GM23338 (cell line): ENCODE measurements around the gene CKM. TPM values are rescaled to one million over a fixed set of nuclear protein-coding genes. Genes with fewer than 3 reads are reported as not detected.

Experiments
- ATAC-seq: fragments of 200-7000 bp; cut with Tn5 transposase; 3 replicates; pipeline ENCODE4 v1.9.1; 2020
- DNase-seq: peaks from one replicate; pipeline ENCODE4 v3.0.0-alpha.2; 2015; ENCODE audit warnings: low spot score
- H2AFZ ChIP-seq: fragments of 200-600 bp; sonication (generic); 2 replicates; pipeline ENCODE4 v1.8.0; 2016; ENCODE audit warnings: antibody characterized with exemption, mild to moderate bottlenecking, moderate library complexity
- H3F3A ChIP-seq: fragments of 200-600 bp; sonication (generic); replicated peaks from 2 replicates; pipeline ENCODE4 v1.8.0; 2017; ENCODE audit warnings: antibody characterized with exemption, mixed run types, low read depth
- H3K27ac ChIP-seq: fragments of 200-600 bp; sonication (generic); 2 replicates; pipeline ENCODE4 v1.6.1; 2016; ENCODE audit warnings: low read depth
- H3K27me3 ChIP-seq: fragments of 200-600 bp; sonication (generic); 2 replicates; pipeline ENCODE4 v1.8.0; 2016; ENCODE audit warnings: mild to moderate bottlenecking, mixed run types, moderate library complexity; ENCODE audit not compliant: insufficient read depth
- H3K36me3 ChIP-seq: fragments of 200-600 bp; sonication (generic); 2 replicates; pipeline ENCODE4 v1.8.0; 2016; ENCODE audit warnings: mild to moderate bottlenecking; ENCODE audit not compliant: insufficient read depth
- H3K4me1 ChIP-seq: fragments of 200-600 bp; sonication (generic); 2 replicates; pipeline ENCODE4 v1.8.0; 2016; ENCODE audit warnings: mild to moderate bottlenecking, moderate library complexity; ENCODE audit not compliant: insufficient read depth
- H3K4me2 ChIP-seq: fragments of 200-600 bp; sonication (generic); 2 replicates; pipeline ENCODE4 v1.7.1; 2017; ENCODE audit warnings: mixed run types
- H3K4me3 ChIP-seq: fragments of 200-600 bp; sonication (generic); 2 replicates; pipeline ENCODE4 v1.6.1; 2016; ENCODE audit warnings: mixed run types
- H3K79me2 ChIP-seq: fragments of 200-600 bp; sonication (generic); replicated peaks from 2 replicates; pipeline ENCODE4 v1.8.0; 2017; ENCODE audit warnings: mild to moderate bottlenecking; ENCODE audit not compliant: insufficient read depth
- H3K9me2 ChIP-seq: fragments of 200-600 bp; sonication (generic); 2 replicates; pipeline ENCODE4 v1.8.0; 2017; ENCODE audit not compliant: insufficient read depth
- H4K20me1 ChIP-seq: fragments of 200-600 bp; sonication (generic); replicated peaks from 2 replicates; pipeline ENCODE4 v1.8.0; 2017; ENCODE audit warnings: mild to moderate bottlenecking; ENCODE audit not compliant: insufficient read depth
- H3K27ac Mint-ChIP-seq: 2 replicates; pipeline ENCODE4 v1.8.0; 2020; ENCODE audit warnings: inconsistent platforms, mild to moderate bottlenecking, moderate library complexity, mixed read lengths
- H3K27me3 Mint-ChIP-seq: 3 replicates; pipeline ENCODE4 v1.8.0; 2022; ENCODE audit warnings: low read depth, mild to moderate bottlenecking, moderate library complexity, mixed read lengths, inconsistent platforms; ENCODE audit not compliant: insufficient read depth, poor library complexity
- H3K36me3 Mint-ChIP-seq: 3 replicates; pipeline ENCODE4 v1.8.0; 2021; ENCODE audit warnings: low read depth, mild to moderate bottlenecking, inconsistent platforms, moderate library complexity, mixed read lengths
- H3K4me1 Mint-ChIP-seq: 3 replicates; pipeline ENCODE4 v1.8.0; 2020; ENCODE audit warnings: mild to moderate bottlenecking, inconsistent platforms, mixed read lengths
- H3K4me3 Mint-ChIP-seq: 3 replicates; pipeline ENCODE4 v1.8.0; 2021; ENCODE audit warnings: moderate library complexity, mild to moderate bottlenecking, inconsistent platforms, mixed read lengths
- H3K9me3 Mint-ChIP-seq: 3 replicates; pipeline ENCODE4 v1.8.0; 2020; ENCODE audit warnings: moderate library complexity, mild to moderate bottlenecking, inconsistent platforms, mixed read lengths
- CTCF ChIP-seq, 2 experiments: fragments of 200-600 bp in 1 of 2; sonication (generic) in 1 of 2; conservative IDR thresholded peaks; 2 replicates each; pipeline versions ENCODE4 v1.5.1 to v1.6.1; 2016 to 2017; ENCODE audit warnings: antibody characterized with exemption in 2 of 2, low read depth in 2 of 2, mild to moderate bottlenecking in 2 of 2, moderate library complexity in 1 of 2
- EZH2 ChIP-seq: fragments of 200-600 bp; sonication (generic); IDR thresholded peaks from one replicate; pipeline ENCODE4 v1.8.0; 2017; ENCODE audit warnings: antibody characterized with exemption, mild to moderate bottlenecking, low read depth; ENCODE audit not compliant: unreplicated experiment
- STAT1 ChIP-seq: IDR thresholded peaks from one replicate; pipeline ENCODE4 v1.6.1; 2016; ENCODE audit warnings: antibody characterized with exemption; ENCODE audit not compliant: unreplicated experiment
- polyA plus RNA-seq: library from polyadenylated mRNA; unstranded; fragments of >200 nt; fragmentation: Nextera tagmentation; extraction: Ambion mirVana; gene quantifications from 2 replicates; pipeline ENCODE4 v1.2.1, GENCODE V29; 2016
- total RNA-seq: library from RNA; depleted of rRNA; stranded (reverse); fragments of >200 nt; shearing (Covaris generic); gene quantifications from 2 replicates; pipeline ENCODE4 v1.2.3, GENCODE V29; 2014; rRNA removed
- TF ChIP-seq, protein P1 (sequence below): IDR thresholded peaks from 2 replicates; pipeline ENCODE4 v1.6.1; 2016; ENCODE audit warnings: antibody characterized with exemption

CKM gene
- total and polyA plus RNA-seq, 2 experiments from 2014 or later: not detected

GRCh38 chr19:45258862-45259261, 63.8 kb downstream of the CKM start (continued):
- TF ChIP-seq, protein P1, sequence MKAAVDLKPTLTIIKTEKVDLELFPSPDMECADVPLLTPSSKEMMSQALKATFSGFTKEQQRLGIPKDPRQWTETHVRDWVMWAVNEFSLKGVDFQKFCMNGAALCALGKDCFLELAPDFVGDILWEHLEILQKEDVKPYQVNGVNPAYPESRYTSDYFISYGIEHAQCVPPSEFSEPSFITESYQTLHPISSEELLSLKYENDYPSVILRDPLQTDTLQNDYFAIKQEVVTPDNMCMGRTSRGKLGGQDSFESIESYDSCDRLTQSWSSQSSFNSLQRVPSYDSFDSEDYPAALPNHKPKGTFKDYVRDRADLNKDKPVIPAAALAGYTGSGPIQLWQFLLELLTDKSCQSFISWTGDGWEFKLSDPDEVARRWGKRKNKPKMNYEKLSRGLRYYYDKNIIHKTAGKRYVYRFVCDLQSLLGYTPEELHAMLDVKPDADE: no peak
- no peak for TF ChIP-seq STAT1

GRCh38 chr19:45256836-45257235, 65.8 kb downstream of the CKM start:
- Histone ChIP-seq H3K36me3 (no peaks in the 10 kb centered on the region), H3K9me2 (no peaks in the 10 kb centered on the region), H3K4me2 (no peak overlapping the region), H3K4me3 (no peak overlapping the region), H3K4me1 (no peaks in the 10 kb centered on the region; the same call in 1 of the 2 replicates), H2AFZ (no peak overlapping the region), H3F3A (no peaks in the 10 kb centered on the region), H3K27ac (no peak overlapping the region), H4K20me1 (peaks cover 25% of the 10 kb centered on the region), H3K79me2 (peaks cover 31% of the 10 kb centered on the region), H3K27me3 (no peaks in the 10 kb centered on the region)
- no peak overlapping the region for H3K4me3 Mint-ChIP-seq
- no peak overlapping the region for H3K27ac Mint-ChIP-seq
- H3K27me3 Mint-ChIP-seq: peaks cover 11% of the 10 kb centered on the region
- H3K4me1 Mint-ChIP-seq: peaks cover 13% of the 10 kb centered on the region; the same call in 2 of the 3 replicates
- H3K36me3 Mint-ChIP-seq: no peaks in the 10 kb centered on the region; the same call in 2 of the 3 replicates
- DNase-seq: no peak
- no peak for ATAC-seq
- TF ChIP-seq EZH2 (no peak), CTCF (conservative IDR thresholded peaks at IDR 0.05; ENCODE audit: low read depth in 2 of 2) (no peak)
- H3K9me3 Mint-ChIP-seq: no peaks in the 10 kb centered on the region

Other genes starting within 250 kb of the CKM start
- 10.3 and 13.4 TPM in 2 replicates for gene ZNF296, start 246.4 kb downstream of the CKM start, total RNA-seq
- 16.5 and 18.6 TPM in 2 replicates for gene ZNF296, start 246.4 kb downstream of the CKM start, polyA plus RNA-seq
- gene GEMIN7, start 243.6 kb downstream of the CKM start, total RNA-seq: 49.6 and 52.6 TPM in 2 replicates
- 90.5 and 91.6 TPM in 2 replicates for gene GEMIN7, start 243.6 kb downstream of the CKM start, polyA plus RNA-seq
- 33.3 and 47.2 TPM in 2 replicates for gene PPP1R37, start 229.7 kb downstream of the CKM start, total RNA-seq
- 6.9 and 7.8 TPM in 2 replicates for gene PPP1R37, start 229.7 kb downstream of the CKM start, polyA plus RNA-seq
- 1.3 and 2.2 TPM in 2 replicates for gene NKPD1, start 161.9 kb downstream of the CKM start, total RNA-seq
- gene NKPD1, start 161.9 kb downstream of the CKM start, polyA plus RNA-seq: 0.09 and 0.24 TPM in 2 replicates
- 23.3 and 29.4 TPM in 2 replicates for gene TRAPPC6A, start 144.6 kb downstream of the CKM start, total RNA-seq
- 74.7 and 81.9 TPM in 2 replicates for gene TRAPPC6A, start 144.6 kb downstream of the CKM start, polyA plus RNA-seq
- 15.9 and 16.0 TPM in 2 replicates for gene BLOC1S3, start 144.1 kb downstream of the CKM start, total RNA-seq
- 2.5 and 5.0 TPM in 2 replicates for gene BLOC1S3, start 144.1 kb downstream of the CKM start, polyA plus RNA-seq
- gene EXOC3L2, start 77.5 kb downstream of the CKM start, total RNA-seq: 0.35 and 3.2 TPM in 2 replicates
- 2.0 and 2.8 TPM in 2 replicates for gene EXOC3L2, start 77.5 kb downstream of the CKM start, polyA plus RNA-seq
- gene MARK4, start 71.6 kb downstream of the CKM start, total RNA-seq: 38.6 and 40.5 TPM in 2 replicates
- 15.8 and 16.6 TPM in 2 replicates for gene MARK4, start 71.6 kb downstream of the CKM start, polyA plus RNA-seq
- gene KLC3, start 17.9 kb upstream of the CKM start, total RNA-seq: 4.2 and 6.4 TPM in 2 replicates
- gene KLC3, start 17.9 kb upstream of the CKM start, polyA plus RNA-seq: 2.8 and 3.1 TPM in 2 replicates
- 81.1 and 84.7 TPM in 2 replicates for gene ERCC2, start 47.7 kb upstream of the CKM start, total RNA-seq
- gene ERCC2, start 47.7 kb upstream of the CKM start, polyA plus RNA-seq: 33.3 and 39.4 TPM in 2 replicates
- 9.6 and 11.3 TPM in 2 replicates for gene PPP1R13L, start 82.2 kb upstream of the CKM start, total RNA-seq
- gene PPP1R13L, start 82.2 kb upstream of the CKM start, polyA plus RNA-seq: 12.9 and 15.5 TPM in 2 replicates
- 33.0 and 34.1 TPM in 2 replicates for gene POLR1G, start 83.8 kb upstream of the CKM start, total RNA-seq
- gene POLR1G, start 83.8 kb upstream of the CKM start, polyA plus RNA-seq: 85.9 and 91.1 TPM in 2 replicates
- gene ERCC1, start 101.0 kb upstream of the CKM start, total RNA-seq: 39.0 and 45.9 TPM in 2 replicates
- 52.3 and 56.3 TPM in 2 replicates for gene ERCC1, start 101.0 kb upstream of the CKM start, polyA plus RNA-seq
- gene FOSB, start 145.1 kb upstream of the CKM start, total RNA-seq: 0.89 and 1.9 TPM in 2 replicates
- 0.55 and 0.77 TPM in 2 replicates for gene FOSB, start 145.1 kb upstream of the CKM start, polyA plus RNA-seq
- gene RTN2, start 174.2 kb upstream of the CKM start, total RNA-seq: 22.8 and 32.1 TPM in 2 replicates
- 7.0 and 8.6 TPM in 2 replicates for gene RTN2, start 174.2 kb upstream of the CKM start, polyA plus RNA-seq
- gene PPM1N, start 175.6 kb upstream of the CKM start, total RNA-seq: 9.6 and 15.2 TPM in 2 replicates
- gene PPM1N, start 175.6 kb upstream of the CKM start, polyA plus RNA-seq: 25.1 and 30.1 TPM in 2 replicates
- 146 and 147 TPM in 2 replicates for gene VASP, start 184.6 kb upstream of the CKM start, total RNA-seq
- 60.3 and 68.3 TPM in 2 replicates for gene VASP, start 184.6 kb upstream of the CKM start, polyA plus RNA-seq